A549 (cell line): ENCODE measurements around the gene CALCOCO1. TPM values are rescaled to one million over a fixed set of nuclear protein-coding genes. Genes with fewer than 3 reads are reported as not detected.

Source experiments
- ATAC-seq, 2 experiments: fragments of 200-7000 bp in 1 of 2; fragments of >200 bp in 1 of 2; cut with Nextera tagmentation in 1 of 2; cut with Tn5 transposase in 1 of 2; 3 replicates each; pipeline versions ENCODE4 v1.8.0 to v1.9.1; 2018 to 2020; ENCODE audit warnings: mild to moderate bottlenecking in 1 of 2, moderate library complexity in 1 of 2
- CTCF ChIA-PET: fragments of 300-600 bp; sonication (Branson Sonifier 250); formaldehyde crosslinking; extraction: SDS; loops from one replicate; lab custom pipeline; 2021; ENCODE audit warnings: antibody characterized with exemption, inconsistent platforms; lab: Yijun Ruan, JAX
- POLR2A ChIA-PET: fragments of 350-600 bp; formaldehyde crosslinking; extraction: SDS; loops from one replicate; lab custom pipeline; 2021; ENCODE audit warnings: antibody characterized with exemption, inconsistent platforms; lab: Yijun Ruan, JAX
- DNase-seq, 2 experiments: peaks; one replicate each; pipeline versions ENCODE4 v3.0.0 to v3.0.0-alpha.2; 2011 to 2016; ENCODE audit warnings: low read depth in 1 of 2, low spot score in 1 of 2
- FAIRE-seq: peaks from 2 replicates; lab custom pipeline; 2011; peaks lifted over from hg19 to GRCh38; lab: Jason Lieb, UNC
- H3K27ac ChIP-seq, 2 experiments: fragments of >200 bp; sonication (Bioruptor Twin); formaldehyde crosslinking; 3 replicates each; pipeline ENCODE4 v1.5.1; 2016 to 2017
- H3K4me1 ChIP-seq: fragments of >200 bp; sonication (Bioruptor Twin); formaldehyde crosslinking; 3 replicates; pipeline ENCODE4 v1.6.1; 2016
- H3K4me2 ChIP-seq: fragments of >200 bp; sonication (Bioruptor Twin); formaldehyde crosslinking; 3 replicates; pipeline ENCODE4 v1.6.1; 2016
- H3K4me3 ChIP-seq: fragments of >200 bp; sonication (Bioruptor Twin); formaldehyde crosslinking; 3 replicates; pipeline ENCODE4 v1.5.1; 2016
- H3K9me3 ChIP-seq: fragments of >200 bp; sonication (Bioruptor Twin); formaldehyde crosslinking; 3 replicates; pipeline ENCODE4 v1.6.1; 2016
- CBX2 ChIP-seq: fragments of 200-600 bp; sonication (generic); IDR thresholded peaks from 2 replicates; pipeline ENCODE4 v1.6.1; 2016; ENCODE audit warnings: low read depth, mild to moderate bottlenecking, borderline replicate concordance
- CEBPB ChIP-seq, 2 experiments: fragments of >200 bp in 1 of 2; sonication (Bioruptor Twin) in 1 of 2; formaldehyde crosslinking in 1 of 2; IDR thresholded peaks; 2 replicates each; pipeline ENCODE4 v1.6.1; 2012 to 2016
- HEYL ChIP-seq: fragments of 250-450 bp; sonication (Bioruptor Pico); IDR thresholded peaks from 2 replicates; pipeline ENCODE4 v1.8.0; 2021; ENCODE audit warnings: mild to moderate bottlenecking, moderate library complexity
- PHF8 ChIP-seq: fragments of 200-600 bp; sonication (generic); IDR thresholded peaks from 2 replicates; pipeline ENCODE4 v1.6.1; 2016; ENCODE audit warnings: low read depth, mild to moderate bottlenecking, antibody characterized with exemption, moderate library complexity, borderline replicate concordance
- WGBS: methylation state at CpG from one replicate; pipeline ENCODE4 v1.1.6; 2017; ENCODE audit errors: missing lambda C conversion rate; 5-methylcytosine and 5-hydroxymethylcytosine counted together
- polyA plus RNA-seq, 4 experiments: library from polyadenylated mRNA; depleted of rRNA in 3 of 4; stranded (reverse); fragments of >200 nt; fragmentation: RNase III in 1 of 4; extraction: RNeasy Plus Mini Kit Qiagen cat#74134 plus additional on column Dnase treatment in 1 of 4; gene quantifications; 2 replicates in 3 of 4; 3 replicates in 1 of 4; pipeline ENCODE4 v1.2.3, GENCODE V29; 2011 to 2017
- TF ChIP-seq, protein P1 (sequence below): fragments of 200-600 bp; sonication (generic); IDR thresholded peaks from 2 replicates; pipeline ENCODE4 v1.6.1; 2016; ENCODE audit warnings: antibody characterized with exemption, mild to moderate bottlenecking, moderate library complexity
- TF ChIP-seq, protein P2 (sequence below): fragments of >200 bp; sonication (Bioruptor Twin); formaldehyde crosslinking; IDR thresholded peaks from 2 replicates; pipeline ENCODE4 v1.6.1; 2016
- TF ChIP-seq, protein P3 (sequence below): fragments of 150-350 bp; IDR thresholded peaks from 2 replicates; pipeline ENCODE4 v1.6.1; 2014; ENCODE audit warnings: low read depth, mild to moderate bottlenecking, low read length

The CALCOCO1 gene
- polyA plus RNA-seq, 2 of the 4 experiments (the other 2 are of a cell fraction) = 28.8 to 41.5 TPM

DNA sequence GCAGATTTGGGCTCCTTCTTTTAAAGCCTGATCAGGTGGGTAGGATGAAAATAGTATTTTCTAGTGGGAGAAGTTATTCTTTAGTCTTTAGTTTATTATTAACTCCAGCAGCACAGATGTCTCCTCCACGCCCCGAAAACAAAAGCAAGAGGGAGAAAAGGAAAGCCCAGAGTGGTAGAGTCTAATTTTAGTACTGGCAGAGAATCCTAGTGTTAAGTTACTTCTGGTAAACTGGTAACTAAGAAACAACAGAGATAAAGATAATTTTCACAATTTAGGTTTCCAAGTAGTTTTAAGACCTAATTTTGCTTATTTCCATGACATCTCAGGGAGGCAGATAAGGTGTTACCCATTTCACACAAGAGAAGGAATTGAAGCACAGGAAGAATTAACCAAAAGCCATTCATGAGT, 67.7 kb downstream of the CALCOCO1 start:
- FAIRE-seq = no peak
- no peak for DNase-seq
- Histone ChIP-seq H3K27ac (peak overlapping the region; percentile 85 to 86), H3K4me2 (peak overlapping the region; percentile 68), H3K9me3 (no peaks in the 10 kb centered on the region), H3K4me1 (peaks cover 36% of the 10 kb centered on the region), H3K4me3 (peak overlapping the region; percentile 19; the same call in 1 of the 3 replicates)
- POLR2A ChIA-PET = interaction anchor here (1.1 to 2.4 kb wide), 3 partner anchors 16 to 116 kb away, joined by 5 to 16 read pairs (median 7); partner anchors contain the start of genes ATF7 and ATP5MC2
- CTCF ChIA-PET = interaction anchor here (1.1 to 5.7 kb wide), 6 partner anchors 12 to 115 kb away, joined by 3 to 22 read pairs (median 4); partner anchors contain the start of gene ATP5MC2
- TF ChIP-seq, protein P1, sequence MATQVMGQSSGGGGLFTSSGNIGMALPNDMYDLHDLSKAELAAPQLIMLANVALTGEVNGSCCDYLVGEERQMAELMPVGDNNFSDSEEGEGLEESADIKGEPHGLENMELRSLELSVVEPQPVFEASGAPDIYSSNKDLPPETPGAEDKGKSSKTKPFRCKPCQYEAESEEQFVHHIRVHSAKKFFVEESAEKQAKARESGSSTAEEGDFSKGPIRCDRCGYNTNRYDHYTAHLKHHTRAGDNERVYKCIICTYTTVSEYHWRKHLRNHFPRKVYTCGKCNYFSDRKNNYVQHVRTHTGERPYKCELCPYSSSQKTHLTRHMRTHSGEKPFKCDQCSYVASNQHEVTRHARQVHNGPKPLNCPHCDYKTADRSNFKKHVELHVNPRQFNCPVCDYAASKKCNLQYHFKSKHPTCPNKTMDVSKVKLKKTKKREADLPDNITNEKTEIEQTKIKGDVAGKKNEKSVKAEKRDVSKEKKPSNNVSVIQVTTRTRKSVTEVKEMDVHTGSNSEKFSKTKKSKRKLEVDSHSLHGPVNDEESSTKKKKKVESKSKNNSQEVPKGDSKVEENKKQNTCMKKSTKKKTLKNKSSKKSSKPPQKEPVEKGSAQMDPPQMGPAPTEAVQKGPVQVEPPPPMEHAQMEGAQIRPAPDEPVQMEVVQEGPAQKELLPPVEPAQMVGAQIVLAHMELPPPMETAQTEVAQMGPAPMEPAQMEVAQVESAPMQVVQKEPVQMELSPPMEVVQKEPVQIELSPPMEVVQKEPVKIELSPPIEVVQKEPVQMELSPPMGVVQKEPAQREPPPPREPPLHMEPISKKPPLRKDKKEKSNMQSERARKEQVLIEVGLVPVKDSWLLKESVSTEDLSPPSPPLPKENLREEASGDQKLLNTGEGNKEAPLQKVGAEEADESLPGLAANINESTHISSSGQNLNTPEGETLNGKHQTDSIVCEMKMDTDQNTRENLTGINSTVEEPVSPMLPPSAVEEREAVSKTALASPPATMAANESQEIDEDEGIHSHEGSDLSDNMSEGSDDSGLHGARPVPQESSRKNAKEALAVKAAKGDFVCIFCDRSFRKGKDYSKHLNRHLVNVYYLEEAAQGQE = no peak
- TF ChIP-seq, protein P2, sequence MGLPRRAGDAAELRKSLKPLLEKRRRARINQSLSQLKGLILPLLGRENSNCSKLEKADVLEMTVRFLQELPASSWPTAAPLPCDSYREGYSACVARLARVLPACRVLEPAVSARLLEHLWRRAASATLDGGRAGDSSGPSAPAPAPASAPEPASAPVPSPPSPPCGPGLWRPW = no peak
- no peak for TF ChIP-seq PHF8
- ATAC-seq = peak; percentile 51 to 60; a peak in 5 of 6 replicates
- 5% methylated on average over 2 of the region's 2 CpGs for WGBS

DNA sequence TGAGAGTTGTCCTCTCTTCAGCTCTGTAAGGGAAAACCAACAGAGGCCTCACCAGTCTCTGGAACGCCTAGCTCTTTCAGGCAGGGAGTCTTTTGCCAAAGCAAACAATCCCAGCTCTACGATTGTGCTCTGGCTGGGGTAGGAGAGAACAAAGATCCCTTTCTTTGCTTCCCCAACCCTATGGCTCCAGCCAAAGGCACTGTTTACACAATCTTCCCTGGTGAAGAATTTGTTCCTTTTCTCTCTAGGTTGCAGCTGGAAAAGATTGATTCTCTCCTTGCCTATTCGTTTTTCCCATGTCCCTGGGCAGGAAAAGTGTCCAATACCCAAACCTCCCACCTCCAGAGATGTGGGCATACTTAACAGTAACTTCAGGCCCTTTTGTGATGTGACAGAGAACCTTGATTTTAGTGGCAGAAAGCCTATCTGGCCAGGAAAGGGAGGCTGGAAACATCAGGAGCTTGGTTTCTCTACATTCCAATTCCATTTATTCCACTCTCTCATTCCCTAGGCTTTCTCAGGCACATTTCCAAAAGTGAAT, 68.2 kb downstream of the CALCOCO1 start:
- FAIRE-seq = no peak
- WGBS = 0% methylated on average over 3 of the region's 3 CpGs

More for the DNA sequence above, 68.2 kb downstream of the CALCOCO1 start:
- TF ChIP-seq, protein P3, sequence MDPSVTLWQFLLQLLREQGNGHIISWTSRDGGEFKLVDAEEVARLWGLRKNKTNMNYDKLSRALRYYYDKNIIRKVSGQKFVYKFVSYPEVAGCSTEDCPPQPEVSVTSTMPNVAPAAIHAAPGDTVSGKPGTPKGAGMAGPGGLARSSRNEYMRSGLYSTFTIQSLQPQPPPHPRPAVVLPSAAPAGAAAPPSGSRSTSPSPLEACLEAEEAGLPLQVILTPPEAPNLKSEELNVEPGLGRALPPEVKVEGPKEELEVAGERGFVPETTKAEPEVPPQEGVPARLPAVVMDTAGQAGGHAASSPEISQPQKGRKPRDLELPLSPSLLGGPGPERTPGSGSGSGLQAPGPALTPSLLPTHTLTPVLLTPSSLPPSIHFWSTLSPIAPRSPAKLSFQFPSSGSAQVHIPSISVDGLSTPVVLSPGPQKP = no peak
- TF ChIP-seq CEBPB (IDR thresholded peaks at IDR 0.05) = peak in 1 of 2 experiments; percentile 23; a peak in 1 of 4 replicates
- no peak for TF ChIP-seq CBX2
- no peak for TF ChIP-seq HEYL
- TF ChIP-seq, all 56 proteins: peak for 1
- DNase-seq (peak; percentile 25 to 81), ATAC-seq (peak; percentile 85 to 92)
- peak overlapping the region; percentile 85 to 86 for H3K27ac ChIP-seq
- H3K4me3 ChIP-seq = peak overlapping the region; percentile 19; the same call in 1 of the 3 replicates
- no peaks in the 10 kb centered on the region for H3K9me3 ChIP-seq
- H3K4me2 ChIP-seq = peak overlapping the region; percentile 68
- ChIA-PET CTCF (interaction anchor here (0.5 to 5.7 kb wide), 11 partner anchors 11 to 126 kb away, joined by 3 to 22 read pairs (median 4); partner anchors contain the start of gene ATP5MC2), POLR2A (interaction anchor here (0.6 to 2.4 kb wide), 6 partner anchors 9 to 116 kb away, joined by 4 to 16 read pairs (median 6); partner anchors contain the start of genes ATF7 and ATP5MC2)
- H3K4me1 ChIP-seq = peaks cover 36% of the 10 kb centered on the region

Other genes with a start within 250 kb of the CALCOCO1 start
- gene MAP3K12, start 228.0 kb downstream of the CALCOCO1 start, polyA plus RNA-seq (2011; rRNA removed) = 21.9 and 30.6 TPM in 2 replicates
- 14.0 to 18.7 TPM (median 16.1 TPM) in 3 replicates for gene MAP3K12, start 228.0 kb downstream of the CALCOCO1 start, polyA plus RNA-seq (2017; fragmentation: RNase III; extraction: RNeasy Plus Mini Kit Qiagen cat#74134 plus additional on column Dnase treatment)
- gene TARBP2, start 226.2 kb downstream of the CALCOCO1 start, polyA plus RNA-seq (2011; rRNA removed) = 41.5 and 51.2 TPM in 2 replicates
- 43.7 to 50.4 TPM (median 49.9 TPM) in 3 replicates for gene TARBP2, start 226.2 kb downstream of the CALCOCO1 start, polyA plus RNA-seq (2017; fragmentation: RNase III; extraction: RNeasy Plus Mini Kit Qiagen cat#74134 plus additional on column Dnase treatment)
- 0.17 TPM in 1 of 2 replicates, not detected in the other for gene NPFF, start 220.0 kb downstream of the CALCOCO1 start, polyA plus RNA-seq (2011; rRNA removed)
- gene NPFF, start 220.0 kb downstream of the CALCOCO1 start, polyA plus RNA-seq (2017; fragmentation: RNase III; extraction: RNeasy Plus Mini Kit Qiagen cat#74134 plus additional on column Dnase treatment) = not detected in 3 replicates
- gene ATF7, start 101.1 kb downstream of the CALCOCO1 start, polyA plus RNA-seq (2011; rRNA removed) = 38.7 and 38.9 TPM in 2 replicates
- 22.9 to 23.3 TPM (median 23.0 TPM) in 3 replicates for gene ATF7, start 101.1 kb downstream of the CALCOCO1 start, polyA plus RNA-seq (2017; fragmentation: RNase III; extraction: RNeasy Plus Mini Kit Qiagen cat#74134 plus additional on column Dnase treatment)
- gene ATP5MC2, start 51.4 kb downstream of the CALCOCO1 start, polyA plus RNA-seq (2011; rRNA removed) = 402 and 678 TPM in 2 replicates
- 540 to 553 TPM (median 542 TPM) in 3 replicates for gene ATP5MC2, start 51.4 kb downstream of the CALCOCO1 start, polyA plus RNA-seq (2017; fragmentation: RNase III; extraction: RNeasy Plus Mini Kit Qiagen cat#74134 plus additional on column Dnase treatment)
- not detected in 2 replicates for gene CISTR, start 24.5 kb upstream of the CALCOCO1 start, polyA plus RNA-seq (2011; rRNA removed)
- not detected in 3 replicates for gene CISTR, start 24.5 kb upstream of the CALCOCO1 start, polyA plus RNA-seq (2017; fragmentation: RNase III; extraction: RNeasy Plus Mini Kit Qiagen cat#74134 plus additional on column Dnase treatment)
- 3.9 and 6.4 TPM in 2 replicates for gene HOXC13, start 211.4 kb upstream of the CALCOCO1 start, polyA plus RNA-seq (2011; rRNA removed)
- 6.5 to 9.3 TPM (median 7.5 TPM) in 3 replicates for gene HOXC13, start 211.4 kb upstream of the CALCOCO1 start, polyA plus RNA-seq (2017; fragmentation: RNase III; extraction: RNeasy Plus Mini Kit Qiagen cat#74134 plus additional on column Dnase treatment)
- gene HOXC12, start 227.5 kb upstream of the CALCOCO1 start, polyA plus RNA-seq (2011; rRNA removed) = not detected in 2 replicates
- not detected in 3 replicates for gene HOXC12, start 227.5 kb upstream of the CALCOCO1 start, polyA plus RNA-seq (2017; fragmentation: RNase III; extraction: RNeasy Plus Mini Kit Qiagen cat#74134 plus additional on column Dnase treatment)
- gene HOXC11, start 245.7 kb upstream of the CALCOCO1 start, polyA plus RNA-seq (2011; rRNA removed) = 0.58 and 0.73 TPM in 2 replicates
- gene HOXC11, start 245.7 kb upstream of the CALCOCO1 start, polyA plus RNA-seq (2017; fragmentation: RNase III; extraction: RNeasy Plus Mini Kit Qiagen cat#74134 plus additional on column Dnase treatment) = 0.45 to 0.54 TPM (median 0.45 TPM) in 3 replicates
- 0.34 and 0.67 TPM in 2 replicates for gene HOTAIR, start 247.5 kb upstream of the CALCOCO1 start, polyA plus RNA-seq (2011; rRNA removed)
- 0.35 to 0.71 TPM (median 0.71 TPM) in 3 replicates for gene HOTAIR, start 247.5 kb upstream of the CALCOCO1 start, polyA plus RNA-seq (2017; fragmentation: RNase III; extraction: RNeasy Plus Mini Kit Qiagen cat#74134 plus additional on column Dnase treatment)